HepG2 (cell line): ENCODE measurements around the gene TMEM217.

ENCODE experiments used
- CTCF ChIP-seq: sonication (generic); formaldehyde crosslinking; IDR thresholded peaks from 2 replicates; pipeline ENCODE4 v1.5.0; 2020; ENCODE audit warnings: mild to moderate bottlenecking, missing genetic modification reagents, moderate library complexity
- ESRRA ChIP-seq: sonication (generic); formaldehyde crosslinking; IDR thresholded peaks from 2 replicates; pipeline ENCODE4 v1.5.1; 2020; ENCODE audit warnings: mild to moderate bottlenecking, low read depth, missing genetic modification reagents
- MEIS2 ChIP-seq: sonication (generic); formaldehyde crosslinking; IDR thresholded peaks from 2 replicates; pipeline ENCODE4 v1.9.0; 2021; ENCODE audit warnings: mild to moderate bottlenecking, missing genetic modification reagents
- MYNN ChIP-seq: sonication (generic); formaldehyde crosslinking; IDR thresholded peaks from 2 replicates; pipeline ENCODE4 v1.4.0; 2020; ENCODE audit warnings: mild to moderate bottlenecking, low read depth, missing genetic modification reagents
- POLR2A ChIP-seq, 2 experiments: IDR thresholded peaks; 2 replicates each; pipeline ENCODE4 v1.6.1; 2011; ENCODE audit warnings: low read depth in 2 of 2, low read length in 2 of 2, mild to moderate bottlenecking in 1 of 2, moderate library complexity in 1 of 2; ENCODE audit not compliant: insufficient read depth in 1 of 2
- RAD21 ChIP-seq: fragments of 450-650 bp; formaldehyde crosslinking; IDR thresholded peaks from 2 replicates; pipeline ENCODE4 v1.5.0; 2020; ENCODE audit warnings: mild to moderate bottlenecking
- REST ChIP-seq, 2 experiments: IDR thresholded peaks; 2 replicates each; pipeline ENCODE4 v1.6.1; 2011 to 2012; ENCODE audit warnings: low read length in 2 of 2, borderline replicate concordance in 1 of 2, low read depth in 1 of 2, mild to moderate bottlenecking in 1 of 2, moderate library complexity in 1 of 2
- SIN3A ChIP-seq: IDR thresholded peaks from 2 replicates; pipeline ENCODE4 v1.6.1; 2011; ENCODE audit warnings: low read depth, mild to moderate bottlenecking, control low read depth, low read length, borderline replicate concordance
- SUZ12 ChIP-seq: fragments of 150-350 bp; IDR thresholded peaks from 2 replicates; pipeline ENCODE4 v1.6.1; 2014; ENCODE audit warnings: low read depth, low read length

GRCh38 chr6:37260040-37260439 lies 2.1 kb upstream of the TMEM217 start:
- TF ChIP-seq MEIS2 (CRISPR knock-in tag) (no peak), REST (IDR thresholded peaks at IDR 0.05; ENCODE audit: borderline replicate concordance in 1 of 2, low read depth in 1 of 2, low read length in 2 of 2) (no peak), ESRRA (CRISPR knock-in tag) (no peak), CTCF (CRISPR knock-in tag) (no peak), SUZ12 (no peak), RAD21 (CRISPR knock-in tag) (no peak), MYNN (CRISPR knock-in tag) (no peak), POLR2A (IDR thresholded peaks at IDR 0.05; ENCODE audit: insufficient read depth in 1 of 2, low read depth in 2 of 2, low read length in 2 of 2) (no peak), SIN3A (no peak)
